Measurements from ENCODE around the gene OR5C1. TPM values are rescaled to one million over a fixed set of nuclear protein-coding genes. Genes with fewer than 3 reads are reported as not detected.

The OR5C1 gene
- total and polyA plus RNA-seq, 2 experiments from 2014 or later: not detected

GRCh38 chr9:122781671-122782070, 7.1 kb upstream of the OR5C1 start:
- Histone ChIP-seq H3K79me2 (no peaks in the 10 kb centered on the region), H2AFZ (no peak overlapping the region), H3K9me3 (ENCODE audit: low read depth) (no peaks in the 10 kb centered on the region), H3K4me1 (ENCODE audit: insufficient read depth) (no peaks in the 10 kb centered on the region), H4K20me1 (ENCODE audit: insufficient read depth, poor library complexity, severe bottlenecking) (no peaks in the 10 kb centered on the region), H3K27ac (no peak overlapping the region), H3K27me3 (no peaks in the 10 kb centered on the region), H3K4me3 (no peak overlapping the region), H3K36me3 (replicated peaks; ENCODE audit: insufficient read depth, low read depth) (no peaks in the 10 kb centered on the region), H3K4me2 (no peak overlapping the region), H3K9me2 (replicated peaks; ENCODE audit: insufficient read depth) (no peaks in the 10 kb centered on the region)
- TF ChIP-seq EZH2 (IDR thresholded peaks at IDR 0.05; ENCODE audit: borderline replicate concordance) (no peak), EZH2phosphoT487 (IDR thresholded peaks at IDR 0.05; ENCODE audit: low read depth, severe bottlenecking, unreplicated experiment) (no peak), CTCF (IDR thresholded peaks at IDR 0.05; ENCODE audit: poor library complexity) (no peak)
- DNase-seq (ENCODE audit: low spot score): no peak
- WGBS (ENCODE audit: low lambda C conversion rate, missing lambda C conversion rate): 49% methylated on average over 3 of the region's 3 CpGs

- no peaks in the 10 kb centered on the region for H3K9me3 ChIP-seq (ENCODE audit: low read depth)
- no peaks in the 10 kb centered on the region for H3K9me2 ChIP-seq (replicated peaks; ENCODE audit: insufficient read depth)
- no peaks in the 10 kb centered on the region for H4K20me1 ChIP-seq (ENCODE audit: insufficient read depth, poor library complexity, severe bottlenecking)
- TF ChIP-seq EZH2phosphoT487 (IDR thresholded peaks at IDR 0.05; ENCODE audit: low read depth, severe bottlenecking, unreplicated experiment): no peak
- TF ChIP-seq EZH2 (IDR thresholded peaks at IDR 0.05; ENCODE audit: borderline replicate concordance): no peak
- TF ChIP-seq CTCF (IDR thresholded peaks at IDR 0.05; ENCODE audit: poor library complexity): no peak
- H3K27me3 ChIP-seq: no peaks in the 10 kb centered on the region
- H2AFZ ChIP-seq: no peak overlapping the region
- H3K4me3 ChIP-seq: no peak overlapping the region
- H3K79me2 ChIP-seq: no peaks in the 10 kb centered on the region
- DNase-seq (ENCODE audit: low spot score): no peak
- H3K27ac ChIP-seq: no peak overlapping the region
- no peaks in the 10 kb centered on the region for H3K4me1 ChIP-seq (ENCODE audit: insufficient read depth)
- H3K4me2 ChIP-seq: no peak overlapping the region
- no peaks in the 10 kb centered on the region for H3K36me3 ChIP-seq (replicated peaks; ENCODE audit: insufficient read depth, low read depth)
These were observed 3.5 kb upstream of the OR5C1 start for GRCh38 chr9:122785269-122785668.

- Histone ChIP-seq H3K36me3 (replicated peaks; ENCODE audit: insufficient read depth, low read depth) (no peaks in the 10 kb centered on the region), H3K79me2 (no peaks in the 10 kb centered on the region), H3K9me2 (replicated peaks; ENCODE audit: insufficient read depth) (no peaks in the 10 kb centered on the region), H2AFZ (no peak overlapping the region), H3K27ac (no peak overlapping the region), H3K9me3 (ENCODE audit: low read depth) (no peaks in the 10 kb centered on the region), H4K20me1 (ENCODE audit: insufficient read depth, poor library complexity, severe bottlenecking) (no peaks in the 10 kb centered on the region), H3K4me2 (no peak overlapping the region), H3K4me1 (ENCODE audit: insufficient read depth) (no peaks in the 10 kb centered on the region), H3K27me3 (no peaks in the 10 kb centered on the region), H3K4me3 (no peak overlapping the region)
- WGBS (ENCODE audit: low lambda C conversion rate, missing lambda C conversion rate): 83% methylated on average over 4 of the region's 4 CpGs
- TF ChIP-seq EZH2 (IDR thresholded peaks at IDR 0.05; ENCODE audit: borderline replicate concordance): no peak
- no peak for TF ChIP-seq CTCF (IDR thresholded peaks at IDR 0.05; ENCODE audit: poor library complexity)
- no peak for TF ChIP-seq EZH2phosphoT487 (IDR thresholded peaks at IDR 0.05; ENCODE audit: low read depth, severe bottlenecking, unreplicated experiment)
- no peak for DNase-seq (ENCODE audit: low spot score)
These were observed 2.4 kb upstream of the OR5C1 start for GRCh38 chr9:122786338-122786737.

Data from hepatocyte (in vitro differentiated cells).